RKO (cell line): ENCODE data around the gene AGAP1.

ENCODE experiments used
- DNase-seq: peaks from one replicate; pipeline ENCODE4 v3.0.0-alpha.2; 2016; ENCODE audit warnings: low spot score

Gene AGAP1

GRCh38 chr2:235768606-235769005 lies 274.8 kb downstream of the AGAP1 start:
- no peak for DNase-seq

GRCh38 chr2:235769046-235769445 lies 275.2 kb downstream of the AGAP1 start:
- no peak for DNase-seq

DNA sequence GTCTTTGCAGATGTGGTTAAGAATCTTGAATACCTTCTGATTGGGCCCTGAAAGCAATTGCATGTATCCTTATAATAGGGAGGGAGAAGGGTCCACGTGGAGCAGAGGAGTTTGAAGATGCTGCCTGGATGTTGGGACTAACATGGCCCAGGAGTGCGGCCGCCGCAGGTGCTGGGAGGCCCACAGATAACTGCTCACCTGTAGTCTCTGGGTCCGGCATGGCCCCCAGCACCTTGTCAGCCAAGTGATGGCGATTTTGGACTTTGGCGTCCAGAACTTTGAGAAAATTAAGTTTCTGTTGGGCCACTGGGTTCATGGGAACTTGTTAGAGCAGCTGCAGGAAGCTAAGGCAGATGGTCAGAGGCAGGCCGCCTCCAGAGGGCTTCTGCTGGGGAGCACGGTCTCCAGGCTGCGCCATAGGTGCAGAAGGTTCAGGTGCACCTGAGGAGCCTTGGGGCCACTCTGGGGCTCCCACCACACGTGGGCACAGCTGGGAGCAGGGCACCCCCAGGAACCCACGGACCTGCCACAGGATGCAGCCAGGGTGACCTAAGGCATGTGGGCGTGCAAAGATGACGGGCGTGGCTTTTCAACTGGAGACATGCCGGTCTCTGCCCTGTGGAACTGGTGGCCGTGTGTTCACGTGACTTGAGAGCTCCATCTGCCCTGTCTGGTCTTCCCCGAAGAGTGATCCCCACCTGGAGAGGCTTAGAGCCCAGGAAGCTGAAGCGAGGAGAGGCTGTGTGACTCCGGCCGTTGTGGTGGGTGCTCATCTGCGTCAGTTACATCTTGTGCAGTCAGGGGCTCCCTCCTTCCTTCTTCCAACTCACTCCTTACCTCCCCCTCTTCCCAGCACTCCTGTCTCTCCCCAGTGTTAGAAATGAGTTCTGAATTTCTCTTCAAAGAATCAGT lies 277.3 kb downstream of the AGAP1 start:
- no peak for DNase-seq

DNA sequence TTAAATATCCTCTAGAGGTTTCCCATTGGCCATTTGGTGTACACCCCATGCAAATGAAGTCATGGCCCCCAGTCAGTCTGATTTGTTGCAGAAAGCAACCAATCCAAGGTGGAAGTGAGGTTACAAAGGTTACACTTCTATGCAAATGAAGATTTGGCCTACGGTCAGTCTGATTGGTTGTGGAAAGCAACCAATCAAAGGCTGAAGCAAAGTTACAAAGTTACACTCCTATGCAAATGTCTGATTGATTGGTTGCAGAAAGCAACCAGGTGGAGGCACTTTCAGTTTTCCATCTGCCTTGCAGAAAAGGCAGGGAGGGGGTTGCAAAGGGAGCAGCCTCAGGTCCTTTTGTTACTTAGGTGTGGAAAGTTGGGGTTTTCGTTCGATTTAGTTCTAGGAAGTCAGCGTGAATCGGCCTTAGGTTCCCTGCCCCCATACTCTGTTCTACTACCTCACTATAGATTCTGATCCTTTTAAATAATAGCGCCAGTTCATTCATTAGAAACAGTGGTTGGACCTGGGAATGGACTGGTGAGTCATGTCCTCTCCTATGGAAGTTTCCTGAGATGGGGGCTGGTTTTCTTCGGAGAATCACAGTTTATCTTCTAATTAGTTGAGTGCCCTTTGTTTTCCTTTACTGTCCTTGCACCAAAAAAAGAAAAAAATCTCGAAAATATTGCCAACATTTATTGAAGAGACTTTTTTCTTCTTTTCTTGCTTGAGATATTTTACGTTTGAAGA lies 279.5 kb downstream of the AGAP1 start:
- peak; percentile 7 for DNase-seq

DNA sequence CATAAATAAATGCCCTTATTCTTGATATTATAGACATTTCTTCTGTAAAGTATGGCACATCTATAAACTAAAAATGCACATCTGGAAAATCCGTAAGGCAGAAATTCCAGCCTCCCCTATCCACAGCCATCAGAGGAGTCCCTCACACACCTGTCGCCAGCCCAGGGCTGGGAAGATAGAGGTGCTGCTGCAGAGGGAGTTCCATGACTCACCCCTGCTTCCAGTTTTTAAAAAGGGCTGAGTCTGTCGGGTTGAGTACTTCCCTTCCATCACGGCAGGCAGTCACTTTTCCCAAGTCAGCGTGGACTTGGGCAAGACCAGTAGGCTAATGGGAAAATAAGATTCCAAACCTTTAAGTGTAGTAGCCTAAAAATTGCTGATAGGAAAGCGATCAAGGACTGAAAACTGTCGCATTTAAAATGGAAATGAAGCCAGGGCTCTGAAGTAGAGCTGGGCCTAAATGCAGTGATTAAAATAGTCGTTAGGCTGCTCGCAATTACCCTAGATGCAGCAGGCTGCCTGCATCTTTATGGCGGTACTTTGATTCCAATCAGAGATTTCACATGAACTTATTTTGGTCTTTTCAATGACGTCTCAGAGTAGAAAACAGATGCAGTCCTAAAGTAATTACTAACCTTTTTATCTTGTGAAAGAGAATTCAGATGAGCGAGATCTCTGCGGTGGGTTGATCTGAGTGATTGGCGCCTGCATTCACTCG lies 280.5 kb downstream of the AGAP1 start:
- no peak for DNase-seq

- no peak for DNase-seq
Measured at GRCh38 chr2:235776531-235776930, 282.7 kb downstream of the AGAP1 start.

- peak; percentile 63 for DNase-seq
Measured at GRCh38 chr2:235779444-235779896, 285.6 kb downstream of the AGAP1 start.

- DNase-seq, result no peak
Measured at GRCh38 chr2:235780401-235780800, 286.6 kb downstream of the AGAP1 start.

- no peak for DNase-seq
Measured at GRCh38 chr2:235781775-235782174, 287.9 kb downstream of the AGAP1 start.

- no peak for DNase-seq
Measured at GRCh38 chr2:235784788-235785187, 290.9 kb downstream of the AGAP1 start.

DNA sequence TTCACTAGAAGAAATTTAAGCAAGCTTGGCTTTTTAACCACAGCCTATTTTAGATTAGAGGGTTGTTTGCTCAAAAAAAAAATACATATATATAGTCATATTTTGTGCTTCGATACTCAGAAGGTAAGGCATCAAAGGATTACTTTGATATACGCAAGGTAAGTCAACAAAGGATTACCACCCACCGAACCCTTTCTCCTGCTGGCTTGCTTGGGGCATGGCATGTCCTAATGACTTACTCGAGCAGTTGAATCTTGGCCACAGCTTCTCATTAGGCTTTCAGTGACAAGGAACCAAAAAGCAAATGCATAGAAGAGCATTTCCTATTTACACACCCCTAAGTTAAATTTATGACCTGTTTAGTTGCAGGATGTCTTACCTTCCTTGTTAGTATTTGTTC lies 295.7 kb downstream of the AGAP1 start:
- DNase-seq, result no peak

DNA sequence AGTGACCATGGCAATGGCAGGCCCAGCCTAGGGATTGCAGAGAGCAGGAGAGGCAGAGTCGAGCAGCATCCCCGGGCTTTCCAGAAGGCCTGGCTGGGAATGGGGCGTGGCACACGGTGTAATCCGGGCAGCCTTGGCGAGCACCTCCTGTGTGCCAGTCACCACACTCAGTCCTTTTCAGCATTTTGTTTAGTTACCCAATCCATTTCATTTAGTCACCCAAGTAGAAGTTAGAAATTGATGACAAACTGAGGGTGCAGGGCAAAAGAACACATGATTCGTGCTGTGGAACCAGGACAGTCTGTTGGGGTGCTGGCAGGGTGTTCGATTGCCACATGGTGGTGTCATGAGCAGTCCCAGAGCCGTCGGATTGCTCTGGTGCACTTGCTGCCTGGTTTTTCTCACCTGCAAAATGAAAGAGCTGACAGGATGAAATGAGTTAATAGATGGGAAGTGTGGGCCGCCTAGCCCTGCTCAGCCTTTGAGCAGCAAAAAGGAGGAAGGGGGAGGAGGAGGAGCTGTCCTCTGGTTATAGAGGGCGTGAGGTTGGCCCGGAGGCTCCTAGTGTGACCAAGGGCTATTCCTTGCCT lies 299.4 kb downstream of the AGAP1 start:
- peak; percentile 47 for DNase-seq

DNA sequence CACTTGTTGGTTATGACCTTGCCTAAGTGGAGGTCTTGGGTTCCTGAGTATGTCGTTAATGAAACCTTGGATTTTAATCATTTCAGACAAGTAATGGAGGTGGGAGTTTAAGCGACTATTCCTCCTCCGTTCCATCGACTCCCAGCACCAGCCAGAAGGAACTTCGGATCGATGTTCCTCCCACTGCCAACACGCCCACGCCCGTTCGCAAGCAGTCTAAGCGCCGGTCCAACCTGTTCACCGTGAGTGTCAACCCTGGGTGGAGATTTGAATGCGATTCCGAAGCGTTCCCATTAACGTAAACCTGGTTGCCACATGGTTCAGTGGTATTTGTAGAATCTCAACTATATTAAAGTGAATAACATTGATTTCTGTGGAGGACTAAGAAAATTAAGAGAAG lies 305.4 kb downstream of the AGAP1 start:
- DNase-seq, result no peak

DNA sequence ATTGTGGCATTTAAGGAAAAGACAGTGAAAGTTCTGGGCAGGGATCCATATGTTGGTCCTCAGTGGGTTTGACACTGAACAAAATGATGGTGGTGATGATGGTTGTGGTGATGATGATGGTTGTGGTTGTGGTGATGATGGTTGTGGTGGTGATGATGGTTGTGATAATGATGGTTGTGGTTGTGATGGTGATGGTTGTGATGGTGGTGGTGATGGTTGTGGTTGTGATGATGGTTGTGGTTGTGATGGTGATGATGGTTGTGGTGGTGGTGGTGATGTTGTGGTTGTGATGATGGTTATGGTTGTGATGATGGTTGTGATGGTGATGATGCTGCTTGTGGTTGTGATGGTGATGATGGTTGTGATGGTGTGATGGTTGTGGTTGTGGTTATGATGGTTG lies 308.7 kb downstream of the AGAP1 start:
- no peak for DNase-seq

GRCh38 chr2:235803028-235803427 lies 309.2 kb downstream of the AGAP1 start:
- no peak for DNase-seq

GRCh38 chr2:235804676-235805075 lies 310.8 kb downstream of the AGAP1 start:
- no peak for DNase-seq

- no peak for DNase-seq
Measured at GRCh38 chr2:235806986-235807750, 313.3 kb downstream of the AGAP1 start.

- no peak for DNase-seq
Measured at GRCh38 chr2:235808366-235808765, 314.5 kb downstream of the AGAP1 start.

DNA sequence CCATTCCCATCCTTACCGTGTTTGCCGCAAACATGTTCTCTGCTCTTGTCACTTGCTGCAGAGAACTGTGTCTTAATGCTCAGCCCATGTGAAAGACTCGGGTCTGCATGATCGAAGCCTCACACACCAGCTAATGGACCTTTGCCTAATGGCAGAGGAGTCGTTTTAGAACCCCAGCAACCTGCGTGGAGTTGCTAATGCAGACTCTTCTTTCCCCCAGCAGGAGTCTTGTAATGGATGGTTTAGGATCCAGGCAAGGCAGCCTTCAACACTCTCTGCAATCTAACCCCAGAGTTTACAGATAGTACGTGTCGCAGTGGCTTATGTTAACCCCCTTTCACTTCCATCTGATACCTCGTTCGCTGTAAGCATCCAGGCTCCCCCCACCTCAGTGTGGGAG lies 316.4 kb downstream of the AGAP1 start:
- DNase-seq, result no peak

- no peak for DNase-seq
Measured at GRCh38 chr2:235810846-235811245, 317.0 kb downstream of the AGAP1 start.

DNA sequence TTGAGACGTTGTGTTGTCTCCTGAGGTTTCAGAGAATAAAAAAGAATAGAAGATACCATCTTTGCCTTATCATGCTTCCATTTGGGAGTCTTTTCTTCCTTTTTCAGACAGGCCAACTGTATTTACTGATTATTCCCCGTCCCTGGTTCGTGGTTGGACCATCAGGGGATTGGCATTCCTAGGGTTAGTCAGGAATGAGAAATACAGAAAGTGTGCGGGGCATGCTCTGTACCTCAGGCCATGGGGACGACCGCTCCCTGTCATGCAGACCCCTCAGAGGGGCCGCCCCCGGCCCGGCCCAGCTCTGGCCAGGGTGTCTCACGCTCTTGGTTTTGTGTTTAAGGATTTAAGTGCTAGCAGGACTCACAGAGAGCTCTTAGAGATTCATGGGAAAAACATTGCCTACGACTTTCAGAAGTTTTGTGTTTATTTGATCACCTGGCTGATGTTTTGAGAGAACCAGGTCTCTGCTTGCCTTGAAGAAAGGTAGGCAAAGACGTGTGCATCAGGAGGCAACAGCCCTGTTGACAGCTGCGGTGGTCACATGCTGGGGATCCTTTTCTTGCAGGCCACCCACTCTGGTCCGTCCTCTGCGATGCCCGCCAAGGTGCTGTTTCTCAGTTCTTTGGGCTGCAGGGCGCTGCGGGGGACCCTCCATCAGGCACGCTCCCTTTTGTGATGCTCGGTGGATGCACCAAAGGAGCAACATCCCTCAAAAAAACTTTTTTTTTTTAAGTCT lies 317.8 kb downstream of the AGAP1 start:
- no peak for DNase-seq
